ENCODE data around the gene PRUNE2.
"Not testable (repeated sequence)": the region's sequence is repeated elsewhere in the genome, so short reads cannot be mapped to it uniquely, and the experiment has no call there.

PRUNE2 gene

GRCh38 chr9:76700916-76701315 is 205.0 kb downstream of the PRUNE2 start:
- DNase-seq (ENCODE audit: low read depth in 2 of 2, low spot score in 1 of 2) = no peak

- DNase-seq (ENCODE audit: low read depth in 2 of 2, low spot score in 1 of 2) = no peak
These were observed 205.9 kb downstream of the PRUNE2 start for GRCh38 chr9:76699971-76700370.

DNA sequence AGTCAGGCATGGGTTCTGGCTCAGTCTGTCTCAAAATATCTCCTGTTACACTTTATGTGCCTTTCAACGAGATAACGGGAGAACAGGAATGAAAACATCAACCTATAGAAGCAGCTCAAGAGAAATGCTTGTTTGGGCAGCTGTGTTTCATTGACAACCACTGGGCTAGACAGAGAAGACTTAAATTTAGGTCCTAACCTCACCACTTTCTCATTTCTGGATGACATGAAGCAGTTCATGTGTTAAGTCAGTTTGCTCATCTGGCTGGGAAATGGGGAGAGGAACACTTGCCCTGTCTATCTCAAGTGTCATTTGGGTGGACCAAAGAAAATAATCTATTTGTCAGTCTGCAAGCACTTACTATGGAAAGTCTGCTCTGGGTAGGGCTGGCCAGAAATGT is 208.4 kb downstream of the PRUNE2 start:
- DNase-seq (ENCODE audit: low read depth in 2 of 2, low spot score in 1 of 2) = no peak

DNA sequence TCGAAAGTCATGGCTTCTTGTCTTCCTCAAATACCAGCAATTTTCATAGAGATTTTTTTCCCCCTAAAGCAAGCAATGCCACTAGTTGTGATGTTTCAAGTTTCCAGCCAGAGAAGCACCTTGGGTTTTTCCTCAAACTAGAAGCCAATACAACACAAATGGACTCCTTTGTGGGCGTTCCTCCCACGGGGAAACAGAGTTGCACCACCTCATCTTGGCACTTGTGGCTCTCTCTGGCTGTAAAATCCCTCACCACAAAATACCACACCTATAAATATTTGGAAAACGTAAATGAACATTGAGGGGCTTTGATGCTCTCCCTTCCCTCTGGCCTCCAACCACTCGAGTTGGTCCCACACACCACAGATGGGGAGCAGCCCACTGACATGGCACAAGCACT is 208.8 kb downstream of the PRUNE2 start:
- no peak for DNase-seq (ENCODE audit: low read depth in 2 of 2, low spot score in 1 of 2)

GRCh38 chr9:76693912-76694311 is 212.0 kb downstream of the PRUNE2 start:
- DNase-seq (ENCODE audit: low read depth in 2 of 2, low spot score in 1 of 2) = no peak

- DNase-seq (ENCODE audit: low read depth in 2 of 2, low spot score in 1 of 2) = no peak
These were observed 213.3 kb downstream of the PRUNE2 start for GRCh38 chr9:76692458-76693129.

- no peak for DNase-seq (ENCODE audit: low read depth in 2 of 2, low spot score in 1 of 2)
These were observed 214.2 kb downstream of the PRUNE2 start for GRCh38 chr9:76691517-76692313.

GRCh38 chr9:76690973-76691370 is 214.9 kb downstream of the PRUNE2 start:
- DNase-seq (ENCODE audit: low read depth in 2 of 2, low spot score in 1 of 2) = no peak

DNA sequence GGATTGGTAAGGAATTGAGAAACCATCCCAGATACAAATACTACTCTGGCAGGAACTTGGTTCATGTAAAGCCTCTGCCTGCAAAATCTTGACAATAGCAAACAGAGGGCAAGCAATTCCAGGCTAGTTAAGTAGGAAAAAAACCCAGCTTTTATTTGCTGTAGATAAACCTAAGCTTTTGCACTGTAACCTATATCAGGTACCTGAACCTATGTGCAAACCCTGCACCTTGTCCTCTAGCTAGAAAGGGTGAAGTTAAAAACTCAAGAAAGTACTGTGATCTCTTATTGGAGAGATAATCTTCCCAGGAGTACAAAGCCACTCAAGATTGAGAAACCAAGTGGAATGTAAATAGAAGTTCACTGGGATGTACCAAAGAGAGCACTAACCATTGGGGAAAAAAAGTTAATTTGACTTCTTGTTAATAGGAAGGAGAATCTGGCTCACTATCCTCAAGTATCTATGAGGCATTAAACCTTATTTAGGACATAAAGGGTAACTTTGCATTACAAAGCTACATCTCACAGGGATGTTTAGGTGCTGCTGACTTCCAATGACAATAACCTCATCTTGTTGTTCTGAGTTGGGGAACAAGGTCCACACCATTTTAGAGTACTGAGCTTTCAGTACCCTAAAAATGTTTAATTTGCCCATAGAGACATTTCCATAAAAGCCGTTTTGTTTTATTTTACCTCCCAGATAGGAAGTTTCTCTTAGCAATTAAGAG is 215.5 kb downstream of the PRUNE2 start:
- no peak for DNase-seq (ENCODE audit: low read depth in 2 of 2, low spot score in 1 of 2)

- no peak for DNase-seq (ENCODE audit: low read depth in 2 of 2, low spot score in 1 of 2)
These were observed 217.3 kb downstream of the PRUNE2 start for GRCh38 chr9:76688471-76689238.

DNA sequence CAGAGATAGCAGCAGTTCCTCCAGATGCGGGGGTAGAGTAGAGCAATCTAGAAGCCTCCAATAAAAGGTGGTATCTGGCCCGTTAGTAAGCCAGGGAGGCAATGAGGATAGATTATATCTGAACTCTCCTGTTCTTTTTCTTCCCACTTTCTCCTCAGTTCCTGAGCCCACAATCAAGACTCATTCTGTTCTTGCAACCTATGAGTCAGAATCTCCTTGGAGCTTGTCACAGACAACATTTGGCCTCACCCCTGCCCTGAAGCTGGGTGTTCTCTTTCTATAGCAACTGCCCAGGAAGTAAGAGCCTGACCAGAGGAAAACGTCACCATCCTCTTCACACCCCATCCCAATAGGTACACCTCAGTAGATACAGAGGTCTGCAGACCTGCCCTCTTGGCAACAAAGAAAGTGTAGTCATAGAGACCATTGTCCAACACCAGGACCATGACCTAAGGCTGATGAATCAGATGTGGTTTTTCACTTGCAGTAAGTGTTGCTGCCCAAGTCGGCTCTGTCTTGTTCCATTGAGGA is 218.0 kb downstream of the PRUNE2 start:
- no peak for DNase-seq (ENCODE audit: low read depth in 2 of 2, low spot score in 1 of 2)

- DNase-seq (ENCODE audit: low read depth in 2 of 2, low spot score in 1 of 2) = no peak
These were observed 219.2 kb downstream of the PRUNE2 start for GRCh38 chr9:76686756-76687155.

DNA sequence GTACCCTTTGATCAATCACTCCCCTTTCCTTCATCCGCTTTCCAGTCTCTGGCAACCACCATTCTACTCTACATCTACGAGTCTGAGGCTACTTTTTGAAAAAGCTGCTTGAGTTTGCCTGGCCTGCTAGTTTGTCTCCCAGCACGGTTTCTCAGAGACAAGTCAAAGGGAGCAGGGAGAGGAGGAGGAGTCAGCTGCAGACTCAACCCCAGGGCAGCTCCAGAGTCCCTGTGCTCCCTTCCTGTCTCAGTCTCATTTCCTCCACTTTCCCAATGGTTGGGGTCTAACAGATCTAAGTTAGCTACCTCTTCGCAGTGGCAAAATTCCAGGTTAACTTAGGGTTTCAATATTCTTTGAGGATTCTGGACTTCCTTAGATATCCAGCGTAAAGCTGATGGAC is 221.7 kb downstream of the PRUNE2 start:
- DNase-seq (ENCODE audit: low read depth in 2 of 2, low spot score in 1 of 2) = no peak

DNA sequence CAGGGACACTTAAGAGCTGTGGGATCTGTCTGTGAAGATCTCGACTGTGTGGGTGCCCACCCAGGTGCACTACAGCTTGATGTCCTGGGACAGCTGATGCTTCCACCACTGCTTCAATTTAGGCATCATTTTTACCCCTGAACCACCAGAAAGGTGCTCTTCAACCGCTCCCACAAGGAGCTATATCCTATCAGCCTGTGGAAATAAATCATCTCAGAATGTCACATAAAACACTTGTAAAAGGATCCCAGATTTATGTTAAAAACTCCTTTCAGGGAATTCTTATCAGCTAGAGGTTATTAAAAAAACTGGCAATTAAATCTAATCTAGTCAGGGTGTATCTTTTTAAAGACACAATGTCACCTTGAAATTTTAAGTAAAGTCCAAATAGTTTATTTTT is 224.4 kb downstream of the PRUNE2 start:
- DNase-seq (ENCODE audit: low read depth in 2 of 2, low spot score in 1 of 2) = no peak

- DNase-seq (ENCODE audit: low read depth in 2 of 2, low spot score in 1 of 2) = no peak
These were observed 225.0 kb downstream of the PRUNE2 start for GRCh38 chr9:76680716-76681425.

- DNase-seq (ENCODE audit: low read depth in 2 of 2, low spot score in 1 of 2) = no peak
These were observed 228.3 kb downstream of the PRUNE2 start for GRCh38 chr9:76677481-76678055.

- no peak for DNase-seq (ENCODE audit: low read depth in 2 of 2, low spot score in 1 of 2)
These were observed 229.1 kb downstream of the PRUNE2 start for GRCh38 chr9:76676857-76677256.

DNA sequence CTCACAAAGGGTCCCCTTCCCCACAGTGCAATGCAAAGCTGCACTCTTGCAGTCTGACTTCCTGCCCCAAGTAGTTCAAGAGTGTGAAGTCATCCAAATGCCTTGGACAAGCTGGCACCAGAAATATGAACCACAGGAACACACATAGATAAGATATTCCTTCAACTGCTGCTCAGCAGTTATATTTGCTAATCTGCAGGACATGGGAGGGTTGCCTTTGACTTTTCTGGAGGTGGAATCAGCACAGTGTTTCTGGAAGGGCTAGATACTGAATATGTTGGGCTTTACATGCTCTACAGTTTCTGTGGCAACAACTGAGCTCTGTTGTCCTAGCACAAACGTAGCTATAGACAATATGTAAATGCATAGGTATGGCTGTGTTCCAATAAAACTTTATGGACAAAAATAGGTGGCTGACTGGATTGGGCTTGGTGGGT is 238.4 kb downstream of the PRUNE2 start:
- no peak for DNase-seq (ENCODE audit: low read depth in 2 of 2, low spot score in 1 of 2)

DNA sequence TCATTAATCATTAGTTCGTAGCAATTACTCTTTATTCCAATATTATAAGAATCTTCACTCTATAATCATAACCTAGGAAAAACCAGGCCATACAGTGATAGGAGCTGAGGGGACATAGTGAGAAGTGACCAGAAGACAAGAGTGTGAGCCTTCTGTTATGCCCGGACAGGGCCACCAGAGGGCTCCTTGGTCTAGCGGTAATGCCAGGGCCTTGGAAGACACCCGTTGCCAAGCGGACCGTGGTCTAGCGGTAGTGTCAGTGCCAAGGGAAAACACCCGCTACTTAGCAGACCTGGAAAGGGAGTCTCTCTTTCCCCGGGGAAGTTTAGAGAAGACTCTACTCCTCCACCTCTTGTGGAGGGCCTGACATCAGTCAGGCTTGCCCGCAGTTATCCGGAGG is 239.9 kb downstream of the PRUNE2 start:
- not testable (repeated sequence) for DNase-seq (ENCODE audit: low read depth in 2 of 2, low spot score in 1 of 2)

GRCh38 chr9:76665458-76665857 is 240.5 kb downstream of the PRUNE2 start:
- DNase-seq (ENCODE audit: low read depth in 2 of 2, low spot score in 1 of 2) = no peak
